GM04504 (cell line): Measurements from ENCODE around the gene EYS.

ENCODE experiments used
- DNase-seq: peaks from one replicate; pipeline ENCODE4 v3.0.0-alpha.2; 2012; ENCODE audit warnings: low read depth

Gene EYS

DNA sequence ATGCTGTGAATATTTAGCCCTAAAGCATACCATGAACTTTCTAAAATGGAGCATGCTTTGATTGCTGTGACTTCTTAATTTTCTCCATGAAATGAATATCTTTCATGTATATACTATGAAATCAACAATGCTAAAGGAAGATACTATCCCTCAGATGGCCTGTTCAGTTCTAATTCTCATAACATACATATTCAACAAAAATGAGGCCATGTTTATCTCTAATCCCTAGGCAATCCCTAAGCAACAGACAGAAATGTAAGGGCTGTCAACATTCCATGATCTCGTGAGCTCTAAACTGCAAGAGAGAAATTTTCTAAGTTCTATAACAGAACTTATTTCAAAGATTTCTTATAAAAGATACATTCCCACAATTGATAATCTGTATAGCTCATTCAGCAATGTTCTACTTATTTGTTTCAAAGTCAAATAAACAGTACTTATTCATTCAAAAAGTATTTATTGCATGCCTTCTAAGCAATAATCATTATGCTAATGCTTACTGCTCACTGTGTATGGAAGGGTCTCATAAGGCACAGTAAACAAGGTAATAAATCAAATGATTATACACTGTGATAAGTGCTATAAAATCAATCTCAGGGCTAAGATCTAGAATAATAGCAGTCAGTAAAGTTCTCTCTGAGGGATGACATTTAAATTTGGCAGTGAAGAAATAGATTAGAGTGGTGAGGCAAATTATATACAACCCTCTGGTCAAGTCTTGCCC is 1578.6 kb downstream of the EYS start:
- DNase-seq, result no peak

DNA sequence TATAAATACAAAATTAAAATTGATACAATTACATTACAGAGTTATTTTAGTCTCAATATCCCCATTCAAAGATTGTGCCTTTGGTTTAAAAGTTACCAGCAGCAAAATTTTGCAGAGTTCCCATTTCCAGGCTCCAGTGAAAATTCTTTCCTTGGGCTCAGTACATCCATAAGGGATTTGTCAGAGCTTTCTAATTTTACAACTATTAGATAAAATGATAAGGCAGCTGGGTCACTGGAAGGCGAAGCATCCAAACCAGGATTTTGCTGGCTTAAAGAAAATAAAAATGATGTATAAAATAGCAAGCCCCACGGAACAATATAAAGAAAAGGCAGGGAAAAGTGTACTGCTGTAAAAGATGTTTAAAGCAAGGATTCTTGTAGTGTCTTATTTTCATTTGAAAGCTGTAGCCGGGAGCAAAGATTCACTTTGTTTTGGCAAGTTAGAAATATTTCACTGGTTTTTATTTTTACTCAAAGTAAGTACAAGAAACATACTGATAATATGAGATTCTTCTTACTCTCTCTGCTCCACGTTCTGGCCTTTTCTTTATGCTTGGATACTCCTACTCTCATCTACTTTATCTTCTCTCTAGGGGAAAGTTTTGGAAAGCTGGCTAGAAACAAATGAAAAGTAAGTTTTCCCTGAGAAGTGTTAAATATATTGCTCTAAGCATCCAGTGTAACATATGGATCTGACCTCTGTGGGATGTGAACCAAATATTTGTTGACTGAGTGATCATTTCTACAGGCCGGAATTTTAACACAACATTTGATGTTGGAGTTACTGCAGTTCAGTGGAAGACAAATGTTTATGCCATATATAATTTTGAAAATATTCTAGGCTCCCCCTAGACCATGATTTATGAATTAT is 1583.0 kb downstream of the EYS start:
- DNase-seq, result no peak

DNA sequence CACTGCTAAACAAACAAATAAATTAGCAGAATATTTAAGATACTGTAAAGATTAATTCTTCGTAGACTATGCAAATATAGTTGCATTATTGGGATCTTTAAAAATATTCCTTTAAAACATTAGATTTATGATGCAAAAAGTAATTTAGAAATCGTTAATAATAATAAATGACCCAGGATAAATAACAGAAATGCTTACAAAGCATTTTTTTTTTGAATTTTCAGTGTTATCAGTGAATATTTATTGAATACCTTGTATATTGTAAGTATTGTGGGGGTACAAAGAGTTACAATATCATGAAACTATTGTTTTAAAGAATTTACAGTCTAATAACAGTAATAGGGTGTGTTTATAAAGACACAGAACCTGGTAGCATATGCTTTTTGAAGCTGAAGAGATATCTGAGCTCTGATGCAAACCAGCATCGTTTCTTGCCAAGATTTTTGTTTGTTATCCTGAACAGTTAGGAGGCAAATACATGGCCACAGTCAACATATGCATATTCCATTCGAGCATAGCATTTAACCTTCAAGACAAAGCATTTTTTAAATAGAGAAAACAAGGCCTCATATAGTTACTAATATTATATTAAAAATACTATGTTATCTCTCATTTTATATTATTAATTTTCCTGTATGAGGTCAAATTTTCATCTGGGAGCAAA is 1584.2 kb downstream of the EYS start:
- no peak for DNase-seq

DNA sequence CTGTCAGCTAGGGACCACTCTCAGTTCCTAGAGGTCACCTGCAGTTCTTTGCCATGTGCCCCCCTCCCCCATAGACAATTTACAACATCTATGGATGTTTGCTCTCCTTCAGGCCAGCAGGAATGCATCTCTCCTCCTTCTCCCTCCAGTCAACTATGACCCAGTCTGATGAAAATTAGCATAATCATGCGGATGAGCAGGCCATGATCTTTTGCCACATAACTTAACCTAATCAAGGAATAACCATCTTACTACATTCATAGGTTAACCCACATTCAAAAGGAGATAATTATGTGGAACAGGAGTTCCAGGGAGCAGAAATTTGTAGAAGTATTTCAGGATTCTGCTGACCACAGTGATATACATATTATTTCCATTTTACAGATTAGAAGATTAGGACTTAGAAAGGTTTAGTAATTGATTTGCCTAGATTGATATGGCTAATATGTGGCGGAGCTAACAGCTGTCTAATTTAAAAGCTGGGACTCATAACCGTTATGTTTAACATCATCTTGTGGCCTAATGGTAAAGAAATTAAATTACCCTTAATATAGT is 1585.9 kb downstream of the EYS start:
- no peak for DNase-seq

DNA sequence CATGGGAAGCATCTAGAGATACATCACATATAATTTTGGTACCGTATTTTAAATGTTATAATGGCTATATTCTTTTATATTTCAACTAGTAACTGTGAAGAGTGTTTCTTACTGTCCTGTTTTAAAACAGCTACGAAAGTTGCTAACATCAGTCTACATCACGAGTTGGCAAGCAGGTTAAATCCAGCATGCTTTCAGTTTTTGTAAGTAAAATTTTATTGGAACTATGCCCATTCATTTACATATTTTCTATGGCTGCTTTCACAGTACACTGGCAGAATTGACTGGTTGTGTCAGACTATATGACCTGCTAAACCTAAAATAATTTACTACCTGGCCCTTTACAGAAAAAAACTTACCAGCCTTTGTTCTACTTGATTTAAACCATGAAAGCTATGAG is 1593.3 kb downstream of the EYS start:
- no peak for DNase-seq

DNA sequence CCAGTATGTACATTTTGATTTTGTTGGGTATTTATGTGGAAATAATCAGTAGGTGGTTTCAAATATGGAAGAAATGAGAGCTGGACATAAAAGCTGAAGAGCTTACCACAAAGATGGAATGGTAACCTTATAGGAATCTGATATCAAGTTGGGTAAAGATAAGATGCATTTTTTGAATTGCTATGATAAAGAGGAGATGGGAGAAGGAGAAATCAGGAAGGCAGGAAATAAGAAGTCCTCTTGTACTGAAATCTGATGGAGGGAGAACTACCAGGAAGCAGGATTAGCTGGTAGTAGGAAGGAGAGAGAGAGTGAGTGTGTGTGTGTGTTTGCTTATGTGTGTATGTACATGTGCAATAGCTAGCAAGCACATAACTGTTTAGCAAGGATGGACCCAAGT is 1603.0 kb downstream of the EYS start:
- no peak for DNase-seq

DNA sequence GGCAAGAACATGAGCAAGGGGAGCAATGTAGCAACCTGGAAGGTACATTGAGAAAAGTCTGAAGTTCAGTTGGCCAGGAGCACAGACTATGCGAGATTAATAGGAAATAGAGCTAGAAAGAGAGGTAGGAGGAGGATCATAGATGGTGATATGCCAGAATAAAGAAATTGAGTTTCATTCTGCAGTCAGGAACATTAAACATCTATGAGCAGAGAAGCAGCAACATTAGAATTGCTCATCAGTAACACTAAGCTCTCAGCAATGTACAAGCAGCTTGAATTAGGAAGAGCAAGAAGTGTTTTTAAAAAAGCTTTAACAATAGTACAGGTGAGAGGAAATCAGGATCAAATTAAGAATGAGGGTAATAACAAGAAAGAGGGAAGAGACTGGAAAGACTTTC is 1603.5 kb downstream of the EYS start:
- DNase-seq, result no peak

DNA sequence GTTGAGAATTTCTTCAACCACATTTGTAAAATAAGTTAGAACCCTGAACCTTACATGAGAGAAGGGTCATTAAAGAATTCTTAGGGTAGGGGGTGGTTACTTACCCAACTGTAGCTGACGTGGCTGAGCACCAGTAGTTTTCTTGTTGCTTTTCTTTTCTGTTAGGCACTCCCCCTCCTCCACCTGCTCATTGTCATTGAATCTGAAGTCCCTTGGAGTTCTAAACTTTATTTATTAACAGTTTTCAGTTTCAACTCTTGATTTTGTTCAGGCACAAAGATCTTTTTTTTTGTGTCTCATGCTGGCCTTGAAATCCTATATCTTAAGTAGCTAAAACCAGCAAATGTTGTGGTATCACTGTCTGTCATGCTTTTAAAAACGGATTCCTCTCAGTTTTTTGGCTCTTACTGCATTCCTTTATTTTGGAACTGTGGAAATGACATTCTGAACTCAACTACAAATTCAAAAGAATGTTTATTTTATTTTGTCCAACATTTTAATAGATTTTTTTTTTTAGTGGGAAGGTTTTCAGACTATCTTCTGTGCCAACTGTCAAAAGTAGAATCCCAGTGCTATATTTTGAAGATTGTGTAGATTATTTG is 1606.2 kb downstream of the EYS start:
- no peak for DNase-seq

DNA sequence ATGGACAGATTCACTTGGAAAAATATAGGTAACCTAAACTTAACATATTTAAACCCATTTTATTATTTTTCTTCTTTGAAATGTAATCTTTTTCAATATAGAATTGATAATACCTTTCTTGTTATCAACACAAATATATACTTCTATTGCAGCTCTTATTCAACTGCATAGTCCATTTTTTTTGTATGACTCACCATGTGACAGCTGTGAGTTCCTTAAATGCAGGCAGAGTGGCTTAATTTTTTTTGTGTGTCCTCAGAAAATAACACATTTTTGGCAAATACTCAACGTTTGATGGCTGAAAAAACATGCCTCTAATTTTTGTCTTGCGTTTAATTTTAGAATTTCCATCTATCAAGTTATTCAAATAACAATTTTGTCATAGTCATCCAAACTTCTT is 1616.7 kb downstream of the EYS start:
- DNase-seq, result no peak

DNA sequence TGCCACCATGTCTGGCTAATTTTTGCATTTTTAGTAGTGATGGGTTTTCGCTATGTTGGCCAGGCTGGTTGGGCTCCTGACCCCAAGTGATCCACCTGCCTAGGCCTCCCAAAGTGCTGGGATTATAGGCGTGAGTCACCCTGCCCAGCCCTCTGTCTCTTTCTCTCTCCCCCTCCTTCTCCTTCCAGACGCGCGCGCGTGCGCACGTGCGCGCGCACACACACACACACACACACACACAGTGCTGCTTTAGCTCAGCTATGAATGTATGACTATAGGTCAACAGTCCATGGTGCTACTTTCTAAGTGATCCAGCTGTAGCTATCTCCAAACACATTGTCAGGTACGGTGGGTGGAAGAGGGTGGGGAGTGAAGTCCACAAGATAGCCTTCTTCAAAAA is 1621.9 kb downstream of the EYS start:
- DNase-seq, result no peak

DNA sequence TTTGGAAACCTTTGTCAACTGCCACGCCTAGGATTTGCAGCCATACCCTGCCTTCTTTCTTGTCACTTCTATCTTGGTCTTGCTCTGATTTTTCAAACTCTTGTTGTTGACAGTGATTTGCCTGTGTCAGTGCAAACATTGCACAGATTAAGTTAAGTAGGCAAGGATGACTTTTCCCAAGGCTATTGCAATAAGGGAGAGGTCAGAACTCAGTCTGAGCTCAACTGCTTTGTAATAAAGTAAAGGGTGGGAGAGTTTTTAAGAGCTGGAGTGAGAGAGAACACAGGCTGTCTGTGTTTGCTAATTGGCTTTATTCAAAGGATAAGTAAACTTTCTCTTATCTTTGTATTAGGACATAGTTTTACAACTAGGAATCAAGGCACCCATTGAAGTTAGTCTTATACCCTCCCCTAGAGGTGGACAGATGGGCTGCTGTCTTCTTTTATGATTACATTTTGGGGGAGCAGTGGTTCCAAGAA is 1622.8 kb downstream of the EYS start:
- DNase-seq, result no peak

DNA sequence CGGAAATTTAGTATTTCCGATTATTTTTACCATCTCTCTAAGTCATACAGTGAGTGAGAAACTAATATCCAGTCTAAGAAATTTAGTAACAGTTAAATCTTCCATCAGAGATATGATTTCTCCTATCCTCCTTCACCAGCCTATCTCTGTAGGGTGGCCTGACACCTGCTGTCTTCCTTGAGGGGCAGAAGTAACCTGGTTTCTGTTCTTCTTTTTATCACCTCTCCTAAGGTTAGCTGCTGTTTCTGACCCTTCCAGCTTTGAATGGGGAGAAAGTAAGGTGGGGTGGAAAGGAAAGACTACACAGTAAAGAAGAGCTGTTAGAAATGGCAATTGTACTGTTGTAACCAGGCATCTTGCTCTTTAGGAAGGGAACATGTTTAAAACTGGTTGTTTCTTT is 1623.8 kb downstream of the EYS start:
- no peak for DNase-seq

DNA sequence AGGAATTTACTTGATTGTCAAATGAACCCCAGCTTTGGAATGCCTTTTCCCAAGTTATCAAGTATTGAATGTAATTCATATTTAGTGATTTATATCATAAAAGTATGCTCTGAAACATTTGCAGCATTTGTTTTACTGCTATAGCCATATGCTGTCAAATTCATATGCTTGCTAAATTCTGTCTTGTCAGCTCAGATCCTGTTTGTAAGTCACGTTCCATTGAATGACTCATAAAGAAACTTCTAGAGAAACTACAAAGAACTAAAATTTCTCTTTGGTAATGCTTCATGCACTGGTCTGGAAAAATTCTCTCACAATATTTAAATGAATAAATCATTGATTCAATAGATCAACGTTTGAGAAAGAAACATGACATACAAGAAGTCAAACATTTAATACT is 1625.6 kb downstream of the EYS start:
- DNase-seq, result no peak

DNA sequence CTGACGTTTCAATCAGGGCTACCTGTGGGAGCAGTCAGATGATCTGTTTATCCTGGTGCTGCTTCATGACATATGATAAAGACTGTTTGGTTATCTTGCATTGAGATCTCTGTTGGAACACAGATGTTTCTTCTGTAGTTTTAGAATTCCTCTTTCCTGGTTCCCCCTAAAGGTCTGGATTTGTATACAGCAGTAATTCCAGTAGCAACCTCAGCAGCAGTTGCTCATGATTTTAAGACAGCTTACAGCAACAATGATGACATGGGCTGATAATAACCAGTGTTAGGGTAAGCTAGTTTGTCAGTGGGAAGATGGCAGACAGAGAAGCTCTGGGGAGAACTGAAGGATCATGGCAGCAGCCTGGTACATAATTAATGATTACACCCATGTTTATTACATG is 1632.0 kb downstream of the EYS start:
- DNase-seq, result no peak

DNA sequence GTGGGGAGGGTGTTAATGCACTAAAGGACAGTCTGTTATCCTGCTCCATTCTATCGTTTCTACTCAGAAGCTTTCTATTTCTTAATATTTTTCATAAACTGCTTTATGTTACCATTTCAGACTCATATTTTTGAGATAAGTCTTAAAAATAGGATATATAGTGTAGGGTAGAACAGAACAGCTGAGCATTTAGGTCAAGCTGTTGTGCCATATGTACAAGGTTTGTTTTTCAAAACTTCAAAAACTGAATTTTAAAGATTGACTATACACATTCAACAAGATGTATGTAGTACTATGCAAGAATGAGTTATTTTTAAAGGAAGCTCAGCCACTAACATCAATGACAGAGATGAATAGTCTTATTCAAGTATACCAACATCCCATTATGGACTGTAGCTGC is 1634.3 kb downstream of the EYS start:
- DNase-seq, result no peak

DNA sequence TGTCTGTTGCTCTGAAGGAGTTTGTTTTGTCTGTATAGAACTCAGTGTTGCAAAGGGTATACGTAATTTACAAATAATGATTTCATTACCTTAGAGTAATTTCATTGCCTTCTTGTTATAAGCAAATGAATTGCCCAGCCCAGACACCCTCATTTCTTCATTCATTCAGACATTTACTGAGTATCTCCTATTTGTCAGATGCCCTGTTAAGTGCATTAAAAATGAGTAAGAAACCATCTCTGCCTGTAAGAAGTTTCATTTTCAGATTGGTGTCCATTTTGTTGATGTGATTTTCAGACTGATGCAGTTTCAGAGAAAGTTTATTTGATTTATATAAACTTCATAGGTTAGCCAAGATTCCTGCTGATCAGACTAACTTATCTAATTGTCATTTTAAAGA is 1642.1 kb downstream of the EYS start:
- DNase-seq, result no peak

DNA sequence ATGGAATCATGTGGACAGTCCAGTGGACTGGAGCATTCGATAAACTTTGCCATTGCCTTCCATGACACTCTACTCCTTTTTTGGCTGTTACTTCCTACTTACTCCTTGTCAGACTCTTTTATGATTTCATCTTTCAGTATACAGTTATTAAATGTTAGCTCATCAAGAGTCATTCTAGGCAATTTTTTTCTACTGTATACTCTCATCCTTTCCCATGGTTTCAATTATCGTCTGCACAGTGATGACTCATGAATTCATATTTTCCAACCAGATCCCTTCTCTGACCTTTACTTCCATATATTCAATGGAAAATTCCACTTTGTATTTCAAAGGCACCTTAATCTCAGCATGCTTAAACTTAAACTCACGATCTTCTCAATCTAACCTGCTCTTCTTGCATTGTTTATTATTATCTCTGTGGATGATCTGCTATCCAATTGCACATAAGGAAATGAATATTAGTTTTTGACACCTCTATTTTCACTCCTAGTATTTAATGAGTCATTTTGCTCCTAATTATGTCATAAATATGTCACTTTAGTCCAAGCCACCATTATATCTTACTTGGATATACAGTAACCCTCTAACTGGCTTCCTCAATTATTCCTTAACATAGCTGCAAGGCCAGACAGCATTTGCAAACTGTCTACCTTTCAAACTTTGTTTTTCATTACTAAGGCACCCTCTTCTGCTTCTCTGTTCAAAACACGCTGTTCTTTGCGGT is 1643.9 kb downstream of the EYS start:
- DNase-seq, result no peak

DNA sequence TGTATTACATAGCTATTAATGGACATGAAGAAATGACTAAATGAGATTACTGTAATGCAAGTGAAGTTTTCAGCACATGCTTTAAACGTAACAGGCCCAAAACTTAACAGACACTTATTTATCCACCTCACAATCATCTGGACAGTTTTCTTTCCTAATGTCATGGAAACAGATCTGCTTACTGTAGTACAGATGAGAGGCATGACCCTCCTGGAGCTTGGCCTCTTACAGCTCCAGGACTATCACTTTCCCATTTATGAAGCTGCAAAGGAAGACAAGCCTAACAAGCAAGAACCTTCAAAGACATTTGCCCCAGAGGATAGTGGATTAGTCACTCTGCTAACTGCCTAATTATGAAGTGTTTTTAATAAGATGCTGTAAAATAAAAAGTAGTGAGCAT is 1652.2 kb downstream of the EYS start:
- no peak for DNase-seq

DNA sequence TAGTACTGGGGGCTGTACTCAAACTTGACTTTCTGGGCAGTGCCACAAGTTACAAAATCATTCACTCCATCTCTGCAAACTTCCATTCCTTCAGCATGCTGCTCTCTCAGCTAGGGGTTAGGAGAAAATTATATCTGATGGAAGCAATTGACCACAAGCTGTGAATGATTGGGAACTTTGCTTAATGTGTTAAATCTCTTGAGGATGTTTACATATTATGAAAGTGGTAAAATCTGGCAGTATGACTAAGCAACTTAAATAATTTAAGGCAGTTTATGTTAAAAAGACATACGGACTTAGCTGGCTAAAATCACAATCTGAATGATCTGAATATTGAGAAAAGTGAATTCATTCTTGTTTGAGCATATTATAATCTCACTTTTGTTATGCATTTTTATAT is 1656.4 kb downstream of the EYS start:
- no peak for DNase-seq

DNA sequence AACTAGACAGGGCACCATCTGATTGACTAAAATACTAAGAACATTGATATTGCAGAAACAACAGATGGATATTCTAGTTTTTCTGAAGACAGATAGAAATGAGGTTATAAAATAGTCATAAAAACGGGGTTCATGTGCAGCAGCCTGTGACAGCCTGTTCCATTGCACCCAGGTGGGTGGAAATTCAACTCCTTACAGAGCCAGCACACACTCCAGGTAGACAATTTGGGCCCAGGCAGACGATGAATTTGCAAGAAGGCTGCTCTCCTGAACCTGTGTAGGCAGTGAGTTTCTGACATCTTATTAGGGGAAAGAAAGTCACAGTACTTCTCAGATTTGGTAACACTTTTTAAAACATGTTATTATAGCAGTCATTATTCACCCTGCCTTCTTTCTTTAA is 1657.3 kb downstream of the EYS start:
- no peak for DNase-seq

DNA sequence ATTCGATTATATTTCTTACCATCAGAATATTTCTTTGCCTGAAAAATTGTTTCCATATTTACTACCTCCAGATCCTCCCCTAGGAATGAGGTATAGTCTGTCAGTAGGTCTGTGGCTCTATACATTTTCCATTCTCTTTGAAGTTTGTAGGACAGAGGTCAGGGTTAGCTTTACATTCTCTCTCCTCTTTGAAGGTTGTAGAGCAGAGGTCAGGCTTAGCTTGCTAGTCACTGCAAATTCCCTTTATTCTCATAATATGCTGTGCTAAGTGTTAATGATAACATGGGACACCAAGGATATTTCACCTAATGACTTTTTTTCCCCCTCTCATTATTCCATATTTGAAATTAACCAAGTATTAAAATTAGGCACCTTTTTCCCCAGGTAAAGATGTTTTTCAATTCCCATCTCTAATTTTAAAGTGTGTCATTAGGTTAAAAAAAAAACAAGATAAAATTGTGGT is 1660.2 kb downstream of the EYS start:
- DNase-seq, result no peak
